Activated CD4-positive, alpha-beta T cell treated with anti-CD3 and anti-CD28 coated beads, Interleukin-2, amount 10 ng/mL, durations not matched to agents 7 days and 5 days (primary cell): ENCODE data around the gene ROBO1. TPM values are rescaled to one million over a fixed set of nuclear protein-coding genes. Genes with fewer than 3 reads are reported as not detected.
"Not testable (repeated sequence)": the region's sequence is repeated elsewhere in the genome, so short reads cannot be mapped to it uniquely, and the experiment has no call there.

Experiments used
- CTCF ChIA-PET: fragments of 350-600 bp; sonication (Branson Sonifier 250); formaldehyde crosslinking; loops from one replicate; lab custom pipeline; 2021; ENCODE audit warnings: antibody characterized with exemption; lab: Charles Lee
- POLR2A ChIA-PET: fragments of 350-600 bp; sonication (Branson Sonifier 250); formaldehyde crosslinking; loops from one replicate; lab custom pipeline; 2021; ENCODE audit warnings: antibody characterized with exemption; lab: Charles Lee
- DNase-seq: peaks from one replicate; pipeline ENCODE4 v3.0.0-alpha.2; 2020
- H3K27ac Mint-ChIP-seq: one replicate; pipeline ENCODE4 v1.8.0; 2021; ENCODE audit warnings: mild to moderate bottlenecking, moderate library complexity, mixed read lengths
- H3K27me3 Mint-ChIP-seq: one replicate; pipeline ENCODE4 v1.8.0; 2021; ENCODE audit warnings: mixed read lengths
- H3K36me3 Mint-ChIP-seq: one replicate; pipeline ENCODE4 v1.8.0; 2021; ENCODE audit warnings: low read depth, mixed read lengths
- H3K4me1 Mint-ChIP-seq: one replicate; pipeline ENCODE4 v1.8.0; 2021; ENCODE audit warnings: mixed read lengths
- H3K4me3 Mint-ChIP-seq: one replicate; pipeline ENCODE4 v1.8.0; 2021; ENCODE audit warnings: mild to moderate bottlenecking, moderate library complexity, mixed read lengths
- H3K9me3 Mint-ChIP-seq: one replicate; pipeline ENCODE4 v1.8.0; 2021; ENCODE audit warnings: mixed read lengths
- total RNA-seq, 2 experiments: library from RNA; stranded (reverse); gene quantifications; one replicate each; pipeline ENCODE4 v1.2.3, GENCODE V29; 2021

Gene ROBO1
- total RNA-seq, 2 experiments from 2014 or later = 0.55 to 0.62 TPM

GRCh38 chr3:79517766-79518413, 249.9 kb downstream of the ROBO1 start:
- Mint-ChIP-seq H3K27me3 (no peaks in the 10 kb centered on the region), H3K9me3 (no peaks in the 10 kb centered on the region), H3K4me1 (no peaks in the 10 kb centered on the region), H3K36me3 (no peaks in the 10 kb centered on the region), H3K27ac (no peak overlapping the region), H3K4me3 (no peak overlapping the region)
- DNase-seq = no peak
- POLR2A ChIA-PET = no interaction called here
- CTCF ChIA-PET = no interaction called here

DNA sequence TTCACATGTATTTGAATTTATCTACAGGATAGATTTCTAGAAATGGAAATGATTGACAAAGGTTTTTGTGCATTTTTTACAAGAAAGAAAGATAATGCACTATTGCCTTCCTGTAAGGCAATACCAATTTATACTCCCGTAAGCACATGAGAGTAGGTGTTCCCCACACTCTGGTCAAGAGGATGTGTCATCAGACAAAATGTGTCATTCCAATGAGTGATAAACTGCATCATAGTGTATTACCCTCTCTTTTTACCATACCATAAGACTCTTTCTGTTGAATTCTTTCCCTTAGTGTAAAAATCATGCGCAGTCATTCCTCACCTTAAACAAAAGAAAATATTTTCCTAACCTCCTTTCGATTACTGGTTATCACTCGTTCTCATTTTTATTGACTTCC, 251.0 kb downstream of the ROBO1 start:
- DNase-seq = no peak
- no peaks in the 10 kb centered on the region for H3K4me1 Mint-ChIP-seq

DNA sequence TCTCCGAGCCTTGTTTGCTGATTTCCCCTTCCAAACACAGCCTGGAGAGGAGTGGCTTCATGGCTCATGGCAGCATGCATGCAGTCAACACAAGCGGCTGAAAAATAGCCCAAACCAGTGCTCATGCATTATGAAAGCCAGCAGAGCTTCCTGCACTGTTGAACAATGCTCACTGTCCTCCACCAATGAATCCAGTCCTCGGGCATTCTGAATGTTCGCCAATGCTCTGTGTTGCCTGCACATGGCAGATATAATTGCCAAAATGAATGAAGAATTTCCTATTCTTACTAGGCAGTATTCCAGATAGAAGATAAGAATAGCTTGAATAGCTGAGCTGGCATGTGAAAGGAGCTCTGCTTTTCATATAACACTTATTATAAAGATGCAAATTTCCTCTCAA, 252.7 kb downstream of the ROBO1 start:
- ChIA-PET POLR2A (no interaction called here), CTCF (no interaction called here)
- no peaks in the 10 kb centered on the region for H3K4me1 Mint-ChIP-seq
- H3K27ac Mint-ChIP-seq = no peak overlapping the region
- no peaks in the 10 kb centered on the region for H3K27me3 Mint-ChIP-seq
- H3K36me3 Mint-ChIP-seq = no peaks in the 10 kb centered on the region
- no peak for DNase-seq
- H3K9me3 Mint-ChIP-seq = no peaks in the 10 kb centered on the region
- no peak overlapping the region for H3K4me3 Mint-ChIP-seq

More for the DNA sequence above, 251.0 kb downstream of the ROBO1 start:
- no peaks in the 10 kb centered on the region for H3K27me3 Mint-ChIP-seq
- no peaks in the 10 kb centered on the region for H3K36me3 Mint-ChIP-seq
- CTCF ChIA-PET = no interaction called here
- POLR2A ChIA-PET = no interaction called here
- no peak overlapping the region for H3K27ac Mint-ChIP-seq
- no peak overlapping the region for H3K4me3 Mint-ChIP-seq
- no peaks in the 10 kb centered on the region for H3K9me3 Mint-ChIP-seq

GRCh38 chr3:79514069-79514468, 253.7 kb downstream of the ROBO1 start:
- H3K4me1 Mint-ChIP-seq = no peaks in the 10 kb centered on the region
- no peak for DNase-seq
- H3K4me3 Mint-ChIP-seq = no peak overlapping the region
- no peaks in the 10 kb centered on the region for H3K36me3 Mint-ChIP-seq
- no peaks in the 10 kb centered on the region for H3K9me3 Mint-ChIP-seq
- POLR2A ChIA-PET = no interaction called here
- CTCF ChIA-PET = no interaction called here
- no peaks in the 10 kb centered on the region for H3K27me3 Mint-ChIP-seq
- no peak overlapping the region for H3K27ac Mint-ChIP-seq

DNA sequence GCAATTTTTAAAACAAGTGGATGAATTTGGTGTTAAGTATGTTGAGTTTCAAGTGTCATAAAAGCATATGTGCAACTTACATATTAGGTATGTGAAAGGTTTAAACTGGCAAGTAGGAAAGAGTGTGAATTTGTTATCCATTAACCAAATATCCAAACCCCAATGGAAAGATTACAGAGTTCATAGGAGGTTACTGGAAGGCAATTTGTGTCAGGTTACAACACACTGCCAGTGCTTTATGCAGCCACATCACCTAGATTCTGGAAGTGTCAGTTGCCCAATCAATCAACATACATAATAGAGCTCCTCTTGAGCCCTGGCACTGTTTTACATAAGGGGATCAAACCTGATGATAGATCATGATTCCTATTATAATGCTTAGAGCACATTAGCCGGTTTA, 261.0 kb downstream of the ROBO1 start:
- Mint-ChIP-seq H3K4me1 (no peaks in the 10 kb centered on the region), H3K36me3 (no peaks in the 10 kb centered on the region), H3K27ac (no peak overlapping the region), H3K4me3 (no peak overlapping the region), H3K27me3 (no peaks in the 10 kb centered on the region), H3K9me3 (peaks cover 5% of the 10 kb centered on the region)
- POLR2A ChIA-PET = no interaction called here
- DNase-seq = no peak
- CTCF ChIA-PET = no interaction called here

DNA sequence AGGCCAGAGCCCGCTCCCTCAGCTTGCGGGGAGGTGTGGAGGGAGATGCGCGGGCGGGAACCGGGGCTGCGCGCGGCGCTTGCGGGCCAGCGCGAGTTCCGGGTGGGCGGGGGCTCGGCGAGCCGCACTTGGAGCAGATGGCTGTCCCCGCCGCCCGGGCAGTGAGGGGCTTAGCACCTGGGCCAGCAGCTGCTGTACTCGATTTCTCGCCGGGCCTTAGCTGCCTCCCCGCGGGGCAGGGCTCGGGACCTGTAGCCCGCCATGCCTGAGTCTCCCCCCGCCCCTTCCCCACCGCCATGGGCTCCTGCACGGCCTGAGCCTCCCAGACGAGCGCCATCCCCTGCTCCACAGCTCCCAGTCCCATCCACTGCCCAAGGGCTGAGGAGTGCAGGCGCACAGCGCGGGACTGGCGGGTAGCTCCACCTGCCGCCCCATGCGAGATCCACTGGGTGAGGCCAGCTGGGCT, 265.5 kb downstream of the ROBO1 start:
- not testable (repeated sequence) for DNase-seq

DNA sequence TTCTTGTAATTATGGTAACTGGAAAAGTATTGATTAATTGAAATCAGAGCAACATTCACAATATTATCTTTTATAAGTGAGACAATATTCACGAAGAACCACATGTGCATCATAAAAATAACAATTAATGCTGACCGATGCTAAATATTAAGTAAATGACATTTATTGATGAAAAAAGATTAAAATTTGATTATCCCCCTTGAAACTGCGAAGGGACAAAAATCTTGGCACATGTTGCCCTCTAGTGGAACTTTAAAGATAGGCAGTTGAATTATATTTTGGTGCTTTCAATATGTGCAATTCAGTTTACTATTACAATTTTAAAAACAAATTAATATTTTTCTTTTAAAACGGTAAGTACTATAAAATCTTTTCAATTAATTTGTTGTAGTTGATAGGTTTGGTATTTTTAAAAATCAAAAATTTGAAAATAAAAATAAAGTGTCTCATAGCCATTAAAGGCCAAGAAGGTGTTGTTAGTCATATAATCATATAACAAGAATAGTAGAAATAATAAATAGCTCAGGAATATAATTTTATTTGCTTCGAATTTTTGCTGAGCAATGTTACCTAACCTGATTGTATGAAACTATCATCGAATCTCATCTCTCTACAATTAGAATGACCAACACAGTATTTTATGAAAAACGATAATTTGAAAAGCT, 270.2 kb downstream of the ROBO1 start:
- ChIA-PET CTCF (interaction anchor here (0.7 kb wide), 1 partner anchor 22 kb away, joined by 4 read pairs; no protein-coding TSS in a partner anchor), POLR2A (no interaction called here)
- Mint-ChIP-seq H3K36me3 (no peaks in the 10 kb centered on the region), H3K27ac (no peak overlapping the region), H3K4me1 (no peaks in the 10 kb centered on the region), H3K27me3 (no peaks in the 10 kb centered on the region), H3K4me3 (no peak overlapping the region), H3K9me3 (no peaks in the 10 kb centered on the region)
- DNase-seq = no peak

More for the DNA sequence above, 265.5 kb downstream of the ROBO1 start:
- POLR2A ChIA-PET, H3K36me3 Mint-ChIP-seq, H3K4me1 Mint-ChIP-seq, H3K27ac Mint-ChIP-seq, H3K4me3 Mint-ChIP-seq, CTCF ChIA-PET, H3K9me3 Mint-ChIP-seq, H3K27me3 Mint-ChIP-seq: not testable (repeated sequence)

GRCh38 chr3:79491029-79491641, 276.7 kb downstream of the ROBO1 start:
- Mint-ChIP-seq H3K4me3 (no peak overlapping the region), H3K4me1 (no peaks in the 10 kb centered on the region), H3K27ac (no peak overlapping the region), H3K9me3 (no peaks in the 10 kb centered on the region), H3K36me3 (no peaks in the 10 kb centered on the region), H3K27me3 (no peaks in the 10 kb centered on the region)
- ChIA-PET POLR2A (no interaction called here), CTCF (no interaction called here)
- DNase-seq = no peak

DNA sequence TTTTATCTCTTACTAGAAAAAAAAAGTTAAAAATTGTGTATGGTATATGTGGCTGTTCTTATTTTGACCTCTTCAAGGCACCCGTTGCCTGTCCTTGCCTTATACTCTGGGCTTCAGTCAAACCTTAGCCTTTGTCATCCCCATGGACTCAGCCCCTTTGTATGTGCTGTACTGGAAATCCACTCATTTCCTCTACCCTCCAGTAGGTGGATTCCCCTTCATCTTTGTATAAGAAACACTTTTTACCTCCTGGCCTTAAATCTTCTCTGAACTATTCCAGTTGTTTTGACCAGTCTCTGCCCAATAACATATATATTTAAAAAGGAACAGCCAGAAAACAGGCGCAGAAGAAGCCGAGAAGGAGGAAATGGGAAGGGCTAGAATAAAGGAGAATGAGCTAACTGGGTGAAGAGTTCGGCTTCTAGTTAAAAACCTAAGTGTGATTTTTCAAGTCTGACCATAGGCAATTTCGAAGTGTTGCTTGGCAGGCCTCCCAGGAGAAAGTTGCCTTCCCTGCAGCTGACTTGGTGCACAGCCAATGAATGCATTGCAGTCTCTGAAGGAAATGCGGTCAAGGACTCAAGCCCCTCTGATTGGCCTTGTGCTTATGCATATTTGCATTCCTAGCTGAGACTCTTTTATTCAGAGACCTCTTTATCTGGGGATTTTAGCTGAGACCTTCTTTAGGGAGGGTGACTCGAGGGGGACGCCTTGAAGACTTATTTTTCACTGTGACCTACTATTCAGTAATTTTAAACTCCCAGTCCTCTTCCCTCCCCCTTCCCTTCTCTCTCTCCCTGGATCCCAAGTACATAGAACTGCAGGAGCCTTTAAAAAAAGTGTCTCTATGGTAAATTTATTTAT, 277.4 kb downstream of the ROBO1 start:
- CTCF ChIA-PET = no interaction called here
- no peaks in the 10 kb centered on the region for H3K4me1 Mint-ChIP-seq
- no peaks in the 10 kb centered on the region for H3K36me3 Mint-ChIP-seq
- no peak for DNase-seq
- H3K4me3 Mint-ChIP-seq = no peak overlapping the region
- no peaks in the 10 kb centered on the region for H3K27me3 Mint-ChIP-seq
- H3K27ac Mint-ChIP-seq = no peak overlapping the region
- POLR2A ChIA-PET = no interaction called here
- H3K9me3 Mint-ChIP-seq = no peaks in the 10 kb centered on the region

- Mint-ChIP-seq H3K36me3 (no peaks in the 10 kb centered on the region), H3K4me3 (no peak overlapping the region), H3K27ac (no peak overlapping the region), H3K4me1 (no peaks in the 10 kb centered on the region), H3K9me3 (no peaks in the 10 kb centered on the region), H3K27me3 (no peaks in the 10 kb centered on the region)
- ChIA-PET POLR2A (no interaction called here), CTCF (no interaction called here)
- no peak for DNase-seq
Observed at GRCh38 chr3:79488407-79488806, 279.4 kb downstream of the ROBO1 start.

GRCh38 chr3:79480746-79481145, 287.1 kb downstream of the ROBO1 start:
- Mint-ChIP-seq H3K27ac (no peak overlapping the region), H3K27me3 (no peaks in the 10 kb centered on the region), H3K36me3 (no peaks in the 10 kb centered on the region), H3K4me1 (no peaks in the 10 kb centered on the region), H3K9me3 (peaks cover 2% of the 10 kb centered on the region), H3K4me3 (no peak overlapping the region)
- POLR2A ChIA-PET = no interaction called here
- CTCF ChIA-PET = no interaction called here
- DNase-seq = no peak

DNA sequence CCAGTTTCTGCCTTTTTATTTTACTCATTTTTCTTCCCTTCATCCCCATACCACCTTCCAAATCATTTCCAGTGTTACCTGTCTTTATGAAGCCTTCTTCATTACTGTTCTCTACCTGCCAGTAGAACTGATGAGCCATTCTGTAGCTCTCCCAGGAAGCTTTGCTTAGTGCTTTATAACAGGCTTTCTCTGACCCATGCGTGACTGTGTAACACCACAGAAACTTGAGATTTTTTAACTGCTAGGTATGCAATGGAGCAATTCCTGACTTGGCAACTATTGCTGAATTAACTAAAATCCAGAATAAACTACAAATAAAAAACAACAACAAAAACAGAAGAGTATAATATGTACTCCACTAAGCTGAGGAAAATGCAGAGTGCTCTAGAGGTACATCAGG, 289.2 kb downstream of the ROBO1 start:
- DNase-seq = no peak
- peaks cover 2% of the 10 kb centered on the region for H3K9me3 Mint-ChIP-seq
- POLR2A ChIA-PET = no interaction called here

DNA sequence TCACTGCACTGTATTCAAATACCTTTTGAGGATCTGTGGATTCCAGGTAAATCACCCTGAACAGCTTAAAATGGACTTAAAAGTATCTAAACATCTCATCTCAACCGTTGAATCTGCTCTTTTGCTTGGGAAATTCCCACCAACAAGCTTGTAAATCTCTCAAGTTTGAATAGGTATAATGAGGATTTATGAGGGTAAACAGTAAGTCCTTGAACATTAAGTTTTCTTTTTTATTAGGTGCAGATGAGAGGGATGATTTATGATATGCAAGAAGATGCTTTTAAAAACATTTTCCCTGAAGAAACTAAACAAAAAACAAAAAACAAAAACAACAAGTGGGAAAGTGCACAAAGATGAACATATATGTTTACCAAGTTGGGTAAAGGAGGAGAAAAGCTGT, 290.6 kb downstream of the ROBO1 start:
- no peaks in the 10 kb centered on the region for H3K36me3 Mint-ChIP-seq
- ChIA-PET CTCF (no interaction called here), POLR2A (no interaction called here)
- H3K4me3 Mint-ChIP-seq = no peak overlapping the region
- H3K27ac Mint-ChIP-seq = no peak overlapping the region
- H3K4me1 Mint-ChIP-seq = no peaks in the 10 kb centered on the region
- H3K27me3 Mint-ChIP-seq = no peaks in the 10 kb centered on the region
- DNase-seq = no peak
- H3K9me3 Mint-ChIP-seq = peaks cover 2% of the 10 kb centered on the region

More for the DNA sequence above, 289.2 kb downstream of the ROBO1 start:
- no peaks in the 10 kb centered on the region for H3K36me3 Mint-ChIP-seq
- CTCF ChIA-PET = no interaction called here
- H3K27me3 Mint-ChIP-seq = no peaks in the 10 kb centered on the region
- no peak overlapping the region for H3K27ac Mint-ChIP-seq
- H3K4me1 Mint-ChIP-seq = no peaks in the 10 kb centered on the region
- H3K4me3 Mint-ChIP-seq = no peak overlapping the region
